WTC11 (cell line): Measurements from ENCODE around the gene PPP4C. TPM values are rescaled to one million over a fixed set of nuclear protein-coding genes. Genes with fewer than 3 reads are reported as not detected.
A peak's percentile ranks its signal among the peaks of the same experiment; 100 is the strongest.

Source experiments
- ATAC-seq: fragments of 200-7000 bp; cut with Tn5 transposase; 2 replicates; pipeline ENCODE4 v1.10.0; 2021; ENCODE audit warnings: mild to moderate bottlenecking, moderate library complexity
- CTCF ChIA-PET: fragments of 300-600 bp; sonication (Branson Sonifier 250); formaldehyde crosslinking; loops from one replicate; lab custom pipeline; 2021; ENCODE audit warnings: antibody characterized with exemption; lab: Charles Lee
- POLR2A ChIA-PET: fragments of 350-600 bp; sonication (Branson Sonifier 250); formaldehyde crosslinking; loops from one replicate; lab custom pipeline; 2021; ENCODE audit warnings: antibody characterized with exemption; lab: Charles Lee
- DNase-seq: peaks from one replicate; pipeline ENCODE4 v3.0.0; 2021; ENCODE audit warnings: low spot score
- H3K27ac Mint-ChIP-seq: 2 replicates; pipeline ENCODE4 v1.8.0; 2021; ENCODE audit warnings: mixed read lengths
- H3K27me3 Mint-ChIP-seq: 2 replicates; pipeline ENCODE4 v1.8.0; 2021; ENCODE audit warnings: low read depth, mild to moderate bottlenecking, moderate library complexity, mixed read lengths
- H3K36me3 Mint-ChIP-seq: 2 replicates; pipeline ENCODE4 v1.8.0; 2021; ENCODE audit warnings: mixed read lengths
- H3K4me1 Mint-ChIP-seq: 2 replicates; pipeline ENCODE4 v1.8.0; 2022; ENCODE audit warnings: mixed read lengths
- H3K4me3 Mint-ChIP-seq: 2 replicates; pipeline ENCODE4 v1.8.0; 2021; ENCODE audit warnings: mild to moderate bottlenecking, moderate library complexity, mixed read lengths
- H3K9me3 Mint-ChIP-seq: 2 replicates; pipeline ENCODE4 v1.8.0; 2021; ENCODE audit warnings: mixed read lengths
- NR2C2 ChIP-seq: sonication (generic); formaldehyde crosslinking; IDR thresholded peaks from 2 replicates; pipeline ENCODE4 v1.8.0; 2022; ENCODE audit warnings: mild to moderate bottlenecking, missing genetic modification reagents
- SP1 ChIP-seq: sonication (generic); formaldehyde crosslinking; conservative IDR thresholded peaks from 2 replicates; pipeline ENCODE4 v1.8.1; 2022; ENCODE audit warnings: missing genetic modification reagents
- ZNF232 ChIP-seq: sonication (generic); formaldehyde crosslinking; IDR thresholded peaks from 2 replicates; pipeline ENCODE4 v1.8.0; 2022; ENCODE audit warnings: mild to moderate bottlenecking, missing genetic modification reagents
- ZNF671 ChIP-seq: fragments of 250-450 bp; sonication (Bioruptor Pico); IDR thresholded peaks from 2 replicates; pipeline ENCODE4 v1.8.0; 2021; ENCODE audit warnings: mild to moderate bottlenecking
- total RNA-seq: library from RNA; stranded (reverse); gene quantifications from 3 replicates; pipeline ENCODE4 v1.2.3, GENCODE V29; 2021
- TF ChIP-seq, protein P1 (sequence below): fragments of 250-450 bp; sonication (Bioruptor Pico); IDR thresholded peaks from 2 replicates; pipeline ENCODE4 v1.8.0; 2021; ENCODE audit warnings: mild to moderate bottlenecking
- TF ChIP-seq, protein P2 (sequence below): sonication (generic); formaldehyde crosslinking; IDR thresholded peaks from 2 replicates; pipeline ENCODE4 v1.8.1; 2023; ENCODE audit warnings: mild to moderate bottlenecking, missing genetic modification reagents, moderate library complexity
- TF ChIP-seq, protein P3 (sequence below): sonication (generic); formaldehyde crosslinking; IDR thresholded peaks from 2 replicates; pipeline ENCODE4 v1.8.1; 2023; ENCODE audit warnings: mild to moderate bottlenecking, moderate library complexity, missing genetic modification reagents
- TF ChIP-seq, protein P4 (sequence below): sonication (generic); formaldehyde crosslinking; IDR thresholded peaks from 2 replicates; pipeline ENCODE4 v1.8.1; 2023; ENCODE audit warnings: mild to moderate bottlenecking, missing genetic modification reagents, borderline replicate concordance
- TF ChIP-seq, protein P5 (sequence below): fragments of 250-450 bp; sonication (Bioruptor Pico); IDR thresholded peaks from 2 replicates; pipeline ENCODE4 v1.9.0; 2021; ENCODE audit warnings: moderate library complexity, mild to moderate bottlenecking, inconsistent platforms, borderline replicate concordance
- TF ChIP-seq, protein P6 (sequence below): sonication (generic); formaldehyde crosslinking; IDR thresholded peaks from 2 replicates; pipeline ENCODE4 v1.8.0; 2023; ENCODE audit warnings: mild to moderate bottlenecking, missing genetic modification reagents

The PPP4C gene
- total RNA-seq, 1 experiment from 2014 or later = 164 TPM

DNA sequence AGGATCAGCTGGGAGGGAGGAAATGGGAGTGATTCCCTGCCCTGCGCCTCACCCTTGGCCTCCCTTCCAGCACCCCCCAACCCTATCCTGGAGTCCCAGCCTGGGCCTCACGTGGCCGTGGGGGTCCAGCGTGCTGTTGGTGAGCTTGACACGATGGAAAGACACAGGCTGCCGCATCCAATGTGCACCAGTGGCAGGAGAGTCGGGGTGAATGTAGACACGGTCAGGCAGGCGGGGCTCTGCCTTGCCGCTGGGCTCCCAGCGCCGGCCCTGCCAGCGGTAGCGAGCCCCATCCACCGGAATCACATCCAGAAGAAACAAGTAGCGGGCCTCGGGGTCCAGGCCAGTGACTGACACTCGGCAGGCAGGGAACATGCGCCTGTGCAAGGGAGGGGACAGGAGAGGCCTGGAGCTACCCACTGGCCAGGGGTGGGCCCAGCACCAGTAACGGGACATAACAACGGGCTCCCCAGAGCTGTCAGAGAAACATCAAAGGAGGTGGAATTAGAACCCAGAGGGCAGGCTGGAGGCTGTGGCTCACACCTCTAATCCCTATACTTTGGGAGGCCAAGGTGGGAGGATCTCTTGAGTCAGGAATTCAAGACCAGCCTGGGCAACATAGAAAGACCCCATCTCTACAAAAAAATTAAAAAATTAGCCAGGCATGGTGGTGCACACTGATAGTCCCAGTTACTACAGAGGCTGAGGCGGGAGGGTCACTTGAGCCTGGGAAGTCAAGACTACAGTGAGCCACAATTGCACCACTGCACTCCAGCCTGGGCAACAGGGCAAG, 13.2 kb downstream of the PPP4C start:
- ChIA-PET POLR2A (no interaction called here), CTCF (interaction anchor here (1.1 to 3.8 kb wide), 2 partner anchors 23 kb away, joined by 6 to 129 read pairs; partner anchors contain the start of gene GDPD3)
- DNase-seq (no peak), ATAC-seq (no peak)
- TF ChIP-seq, protein P1, sequence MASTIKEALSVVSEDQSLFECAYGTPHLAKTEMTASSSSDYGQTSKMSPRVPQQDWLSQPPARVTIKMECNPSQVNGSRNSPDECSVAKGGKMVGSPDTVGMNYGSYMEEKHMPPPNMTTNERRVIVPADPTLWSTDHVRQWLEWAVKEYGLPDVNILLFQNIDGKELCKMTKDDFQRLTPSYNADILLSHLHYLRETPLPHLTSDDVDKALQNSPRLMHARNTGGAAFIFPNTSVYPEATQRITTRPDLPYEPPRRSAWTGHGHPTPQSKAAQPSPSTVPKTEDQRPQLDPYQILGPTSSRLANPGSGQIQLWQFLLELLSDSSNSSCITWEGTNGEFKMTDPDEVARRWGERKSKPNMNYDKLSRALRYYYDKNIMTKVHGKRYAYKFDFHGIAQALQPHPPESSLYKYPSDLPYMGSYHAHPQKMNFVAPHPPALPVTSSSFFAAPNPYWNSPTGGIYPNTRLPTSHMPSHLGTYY (CRISPR knock-in tag) = no peak
- TF ChIP-seq ZNF671 = no peak
- TF ChIP-seq NR2C2 = no peak
- TF ChIP-seq ZNF232 = no peak
- no peak overlapping the region for H3K4me3 Mint-ChIP-seq
- H3K27me3 Mint-ChIP-seq = no peaks in the 10 kb centered on the region
- peaks cover 12% of the 10 kb centered on the region for H3K36me3 Mint-ChIP-seq
- H3K27ac Mint-ChIP-seq = no peak overlapping the region; the same call in 1 of the 2 replicates
- H3K4me1 Mint-ChIP-seq = peaks cover 13% of the 10 kb centered on the region
- peaks cover 4% of the 10 kb centered on the region; the same call in 1 of the 2 replicates for H3K9me3 Mint-ChIP-seq

DNA sequence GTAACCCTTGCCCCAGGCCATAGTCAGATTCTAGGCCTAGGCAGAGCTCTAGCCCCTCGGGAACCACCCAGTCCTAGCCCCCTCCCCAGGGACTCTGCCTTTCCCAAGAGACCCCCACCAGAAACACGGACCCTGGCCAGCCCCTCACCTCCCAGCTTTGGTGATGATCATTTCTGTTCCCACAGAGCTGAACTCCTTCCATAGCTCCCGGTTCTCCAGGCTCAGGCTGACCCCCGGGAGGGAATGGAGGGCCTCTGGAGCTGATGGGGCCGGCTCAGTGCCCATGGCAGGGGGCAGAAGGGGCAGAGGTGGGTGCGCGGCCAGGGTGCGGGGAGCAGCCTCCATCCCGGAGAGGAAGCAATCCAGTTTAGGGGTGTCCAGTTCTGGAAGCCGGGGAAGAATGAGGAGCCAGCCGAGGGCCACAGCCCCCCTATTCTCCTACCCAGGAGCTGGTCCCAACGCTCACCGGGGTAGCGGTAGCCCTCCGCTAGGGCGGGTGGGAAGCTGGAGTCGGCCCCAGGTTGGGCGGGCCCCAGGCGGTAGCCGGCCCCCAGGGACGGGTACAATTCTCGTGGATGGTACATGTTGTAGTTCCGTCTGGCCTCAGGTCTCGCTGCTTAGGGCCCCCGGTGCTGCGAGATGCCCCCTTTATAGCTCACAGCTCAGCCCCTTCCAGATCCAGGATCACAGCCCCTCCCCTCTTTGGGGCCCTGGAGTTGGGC, 15.0 kb downstream of the PPP4C start:
- peaks cover 4% of the 10 kb centered on the region; the same call in 1 of the 2 replicates for H3K9me3 Mint-ChIP-seq
- H3K36me3 Mint-ChIP-seq = peaks cover 12% of the 10 kb centered on the region
- ATAC-seq (no peak), DNase-seq (no peak)
- POLR2A ChIA-PET = interaction anchor here (1.1 to 3.0 kb wide), 2 partner anchors 21 to 25 kb away, joined by 3 to 27 read pairs; partner anchors contain the start of gene ALDOA
- H3K27me3 Mint-ChIP-seq = no peaks in the 10 kb centered on the region
- no peak overlapping the region for H3K27ac Mint-ChIP-seq
- H3K4me1 Mint-ChIP-seq = peaks cover 27% of the 10 kb centered on the region
- TF ChIP-seq, protein P1 (CRISPR knock-in tag) = no peak
- TF ChIP-seq SP1 = 0 out of 2 replicates have a peak, but pooled peaks have one; percentile 15
- CTCF ChIA-PET = interaction anchor here (0.6 to 3.8 kb wide), 29 partner anchors 9 to 524 kb away, joined by 3 to 129 read pairs (median 7); partner anchors contain the start of genes ALDOA, CORO1A, DCTPP1 and GDPD3
- peak overlapping the region; percentile 87 for H3K4me3 Mint-ChIP-seq

DNA sequence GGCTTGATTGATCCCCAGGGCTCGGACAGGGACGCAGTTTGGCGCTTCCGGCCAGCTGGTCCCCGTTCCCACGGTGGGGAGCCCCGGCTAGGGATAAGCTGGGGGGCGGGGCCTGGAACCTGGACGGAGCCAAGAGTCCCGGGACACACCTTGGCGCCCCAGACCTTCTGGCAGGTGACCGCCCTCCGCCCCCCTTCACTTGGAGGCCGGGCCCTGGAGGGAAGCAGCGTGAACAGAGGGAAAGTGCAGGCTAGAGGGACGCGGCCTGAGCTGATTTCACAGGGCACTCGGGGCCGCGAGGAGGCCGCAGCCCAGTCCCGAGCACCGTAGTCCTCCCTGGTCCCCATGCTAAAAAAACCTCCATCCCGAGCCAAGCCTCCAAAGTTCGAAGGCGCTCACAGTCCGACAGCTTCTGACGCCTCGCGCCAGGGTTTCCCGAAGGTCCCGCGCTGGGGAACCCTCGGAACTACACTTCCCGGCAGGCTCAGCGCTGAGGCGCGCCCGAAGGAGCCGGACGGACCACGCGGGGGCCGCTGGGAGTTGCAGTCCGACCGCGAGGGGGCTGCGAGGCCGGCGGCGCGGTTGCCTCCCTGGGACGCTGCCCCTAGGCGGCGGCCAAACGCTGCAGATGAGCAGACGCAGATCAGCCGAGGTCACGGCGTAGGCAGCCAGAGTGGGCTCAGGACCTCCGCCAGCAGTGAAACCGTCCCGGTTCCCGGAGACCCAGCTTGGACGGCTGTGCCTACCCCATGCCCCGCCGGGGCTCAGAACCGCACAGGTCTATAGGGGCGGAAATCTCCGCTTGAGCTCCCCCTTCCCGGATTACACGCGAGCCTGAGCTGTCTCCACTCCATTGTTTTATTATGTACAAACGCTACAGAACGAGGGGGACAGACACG, 15.9 kb downstream of the PPP4C start, which contains the start of gene TBX6:
TSS of gene TBX6 (minus strand) at position 451 of the 899 bp plus-strand sequence. CDS start 731 bp downstream, outside the sequence.
- ATAC-seq (peak; percentile 69), DNase-seq (peak; percentile 97)
- peaks cover 27% of the 10 kb centered on the region for H3K4me1 Mint-ChIP-seq
- CTCF ChIA-PET = interaction anchor here (0.6 to 3.8 kb wide), 67 partner anchors 9 to 850 kb away, joined by 3 to 129 read pairs (median 4); partner anchors contain the start of genes ALDOA, ASPHD1, CD2BP2 and CDIPT
- peaks cover 3% of the 10 kb centered on the region for H3K27me3 Mint-ChIP-seq
- H3K27ac Mint-ChIP-seq = peak within 1 kb of the TSS; percentile 98
- peaks cover 5% of the 10 kb centered on the region for H3K9me3 Mint-ChIP-seq
- peaks cover 16% of the 10 kb centered on the region for H3K36me3 Mint-ChIP-seq
- H3K4me3 Mint-ChIP-seq = peak within 1 kb of the TSS; percentile 87
- POLR2A ChIA-PET = interaction anchor here (0.6 to 3.0 kb wide), 10 partner anchors 13 to 524 kb away, joined by 3 to 27 read pairs (median 3); partner anchors contain the start of genes ALDOA, PPP4C, TAOK2 and TMEM219
- TF ChIP-seq, protein P2, sequence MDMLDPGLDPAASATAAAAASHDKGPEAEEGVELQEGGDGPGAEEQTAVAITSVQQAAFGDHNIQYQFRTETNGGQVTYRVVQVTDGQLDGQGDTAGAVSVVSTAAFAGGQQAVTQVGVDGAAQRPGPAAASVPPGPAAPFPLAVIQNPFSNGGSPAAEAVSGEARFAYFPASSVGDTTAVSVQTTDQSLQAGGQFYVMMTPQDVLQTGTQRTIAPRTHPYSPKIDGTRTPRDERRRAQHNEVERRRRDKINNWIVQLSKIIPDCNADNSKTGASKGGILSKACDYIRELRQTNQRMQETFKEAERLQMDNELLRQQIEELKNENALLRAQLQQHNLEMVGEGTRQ = 0 out of 2 replicates have a peak, but pooled peaks have one; percentile 57
- TF ChIP-seq, protein P3, sequence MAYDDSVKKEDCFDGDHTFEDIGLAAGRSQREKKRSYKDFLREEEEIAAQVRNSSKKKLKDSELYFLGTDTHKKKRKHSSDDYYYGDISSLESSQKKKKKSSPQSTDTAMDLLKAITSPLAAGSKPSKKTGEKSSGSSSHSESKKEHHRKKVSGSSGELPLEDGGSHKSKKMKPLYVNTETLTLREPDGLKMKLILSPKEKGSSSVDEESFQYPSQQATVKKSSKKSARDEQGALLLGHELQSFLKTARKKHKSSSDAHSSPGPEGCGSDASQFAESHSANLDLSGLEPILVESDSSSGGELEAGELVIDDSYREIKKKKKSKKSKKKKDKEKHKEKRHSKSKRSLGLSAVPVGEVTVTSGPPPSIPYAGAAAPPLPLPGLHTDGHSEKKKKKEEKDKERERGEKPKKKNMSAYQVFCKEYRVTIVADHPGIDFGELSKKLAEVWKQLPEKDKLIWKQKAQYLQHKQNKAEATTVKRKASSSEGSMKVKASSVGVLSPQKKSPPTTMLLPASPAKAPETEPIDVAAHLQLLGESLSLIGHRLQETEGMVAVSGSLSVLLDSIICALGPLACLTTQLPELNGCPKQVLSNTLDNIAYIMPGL (CRISPR knock-in tag) = peak; percentile 65
- TF ChIP-seq, protein P4, sequence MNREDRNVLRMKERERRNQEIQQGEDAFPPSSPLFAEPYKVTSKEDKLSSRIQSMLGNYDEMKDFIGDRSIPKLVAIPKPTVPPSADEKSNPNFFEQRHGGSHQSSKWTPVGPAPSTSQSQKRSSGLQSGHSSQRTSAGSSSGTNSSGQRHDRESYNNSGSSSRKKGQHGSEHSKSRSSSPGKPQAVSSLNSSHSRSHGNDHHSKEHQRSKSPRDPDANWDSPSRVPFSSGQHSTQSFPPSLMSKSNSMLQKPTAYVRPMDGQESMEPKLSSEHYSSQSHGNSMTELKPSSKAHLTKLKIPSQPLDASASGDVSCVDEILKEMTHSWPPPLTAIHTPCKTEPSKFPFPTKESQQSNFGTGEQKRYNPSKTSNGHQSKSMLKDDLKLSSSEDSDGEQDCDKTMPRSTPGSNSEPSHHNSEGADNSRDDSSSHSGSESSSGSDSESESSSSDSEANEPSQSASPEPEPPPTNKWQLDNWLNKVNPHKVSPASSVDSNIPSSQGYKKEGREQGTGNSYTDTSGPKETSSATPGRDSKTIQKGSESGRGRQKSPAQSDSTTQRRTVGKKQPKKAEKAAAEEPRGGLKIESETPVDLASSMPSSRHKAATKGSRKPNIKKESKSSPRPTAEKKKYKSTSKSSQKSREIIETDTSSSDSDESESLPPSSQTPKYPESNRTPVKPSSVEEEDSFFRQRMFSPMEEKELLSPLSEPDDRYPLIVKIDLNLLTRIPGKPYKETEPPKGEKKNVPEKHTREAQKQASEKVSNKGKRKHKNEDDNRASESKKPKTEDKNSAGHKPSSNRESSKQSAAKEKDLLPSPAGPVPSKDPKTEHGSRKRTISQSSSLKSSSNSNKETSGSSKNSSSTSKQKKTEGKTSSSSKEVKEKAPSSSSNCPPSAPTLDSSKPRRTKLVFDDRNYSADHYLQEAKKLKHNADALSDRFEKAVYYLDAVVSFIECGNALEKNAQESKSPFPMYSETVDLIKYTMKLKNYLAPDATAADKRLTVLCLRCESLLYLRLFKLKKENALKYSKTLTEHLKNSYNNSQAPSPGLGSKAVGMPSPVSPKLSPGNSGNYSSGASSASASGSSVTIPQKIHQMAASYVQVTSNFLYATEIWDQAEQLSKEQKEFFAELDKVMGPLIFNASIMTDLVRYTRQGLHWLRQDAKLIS (CRISPR knock-in tag) = no peak
- TF ChIP-seq, protein P5, sequence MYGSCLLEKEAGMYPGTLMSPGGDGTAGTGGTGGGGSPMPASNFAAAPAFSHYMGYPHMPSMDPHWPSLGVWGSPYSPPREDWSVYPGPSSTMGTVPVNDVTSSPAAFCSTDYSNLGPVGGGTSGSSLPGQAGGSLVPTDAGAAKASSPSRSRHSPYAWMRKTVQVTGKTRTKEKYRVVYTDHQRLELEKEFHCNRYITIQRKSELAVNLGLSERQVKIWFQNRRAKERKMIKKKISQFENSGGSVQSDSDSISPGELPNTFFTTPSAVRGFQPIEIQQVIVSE (CRISPR knock-in tag) = no peak
- TF ChIP-seq, protein P6, sequence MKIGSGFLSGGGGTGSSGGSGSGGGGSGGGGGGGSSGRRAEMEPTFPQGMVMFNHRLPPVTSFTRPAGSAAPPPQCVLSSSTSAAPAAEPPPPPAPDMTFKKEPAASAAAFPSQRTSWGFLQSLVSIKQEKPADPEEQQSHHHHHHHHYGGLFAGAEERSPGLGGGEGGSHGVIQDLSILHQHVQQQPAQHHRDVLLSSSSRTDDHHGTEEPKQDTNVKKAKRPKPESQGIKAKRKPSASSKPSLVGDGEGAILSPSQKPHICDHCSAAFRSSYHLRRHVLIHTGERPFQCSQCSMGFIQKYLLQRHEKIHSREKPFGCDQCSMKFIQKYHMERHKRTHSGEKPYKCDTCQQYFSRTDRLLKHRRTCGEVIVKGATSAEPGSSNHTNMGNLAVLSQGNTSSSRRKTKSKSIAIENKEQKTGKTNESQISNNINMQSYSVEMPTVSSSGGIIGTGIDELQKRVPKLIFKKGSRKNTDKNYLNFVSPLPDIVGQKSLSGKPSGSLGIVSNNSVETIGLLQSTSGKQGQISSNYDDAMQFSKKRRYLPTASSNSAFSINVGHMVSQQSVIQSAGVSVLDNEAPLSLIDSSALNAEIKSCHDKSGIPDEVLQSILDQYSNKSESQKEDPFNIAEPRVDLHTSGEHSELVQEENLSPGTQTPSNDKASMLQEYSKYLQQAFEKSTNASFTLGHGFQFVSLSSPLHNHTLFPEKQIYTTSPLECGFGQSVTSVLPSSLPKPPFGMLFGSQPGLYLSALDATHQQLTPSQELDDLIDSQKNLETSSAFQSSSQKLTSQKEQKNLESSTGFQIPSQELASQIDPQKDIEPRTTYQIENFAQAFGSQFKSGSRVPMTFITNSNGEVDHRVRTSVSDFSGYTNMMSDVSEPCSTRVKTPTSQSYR = peak; percentile 22; the same call in 1 of the 2 replicates
- peak; percentile 36; the same call in 1 of the 2 replicates for TF ChIP-seq NR2C2
